Immature natural killer cell (primary cell): Measurements from ENCODE around the gene ZNF148. TPM values are rescaled to one million over a fixed set of nuclear protein-coding genes. Genes with fewer than 3 reads are reported as not detected.

Source experiments
- polyA plus RNA-seq, 3 donors: library from polyadenylated mRNA; unstranded; fragments of 300-500 nt; fragmentation: Illumina TruSeq; gene quantifications; one replicate each; pipeline ENCODE4 v1.2.3, GENCODE V29; 2021

ZNF148 gene
- polyA plus RNA-seq, 3 donors from 2014 or later = 53.6 to 81.9 (median 74.3) TPM

Other genes with a start within 250 kb of the ZNF148 start
- gene SLC12A8, start 162.6 kb downstream of the ZNF148 start, polyA plus RNA-seq = 1 to 10 TPM in 1 of 3 donors, under 1 TPM in 1, not detected in 1; 0.43 to 2.8 TPM
- gene SNX4, start 144.9 kb upstream of the ZNF148 start, polyA plus RNA-seq = 10 to 100 TPM; 32.1 to 47.8 (median 39.9) TPM
- gene OSBPL11, start 220.2 kb upstream of the ZNF148 start, polyA plus RNA-seq = 1 to 10 TPM; 4.5 to 8.7 (median 6.3) TPM